Fibroblast of mammary gland (primary cell): ENCODE results near the gene KIFAP3.

Experiments used
- DNase-seq: peaks from one replicate; pipeline ENCODE4 v3.0.0-alpha.2; 2010; ENCODE audit warnings: low read depth
- H3K4me3 ChIP-seq: 2 replicates; pipeline ENCODE4 v1.5.1; 2011; ENCODE audit warnings: low read depth, mild to moderate bottlenecking, low read length, moderate library complexity; ENCODE audit not compliant: control insufficient read depth
- TF ChIP-seq, protein P1 (sequence below): conservative IDR thresholded peaks from 2 replicates; pipeline ENCODE4 v1.5.1; 2011; ENCODE audit warnings: low read depth, low read length, inconsistent platforms; ENCODE audit not compliant: control insufficient read depth, insufficient read depth

Gene KIFAP3

DNA sequence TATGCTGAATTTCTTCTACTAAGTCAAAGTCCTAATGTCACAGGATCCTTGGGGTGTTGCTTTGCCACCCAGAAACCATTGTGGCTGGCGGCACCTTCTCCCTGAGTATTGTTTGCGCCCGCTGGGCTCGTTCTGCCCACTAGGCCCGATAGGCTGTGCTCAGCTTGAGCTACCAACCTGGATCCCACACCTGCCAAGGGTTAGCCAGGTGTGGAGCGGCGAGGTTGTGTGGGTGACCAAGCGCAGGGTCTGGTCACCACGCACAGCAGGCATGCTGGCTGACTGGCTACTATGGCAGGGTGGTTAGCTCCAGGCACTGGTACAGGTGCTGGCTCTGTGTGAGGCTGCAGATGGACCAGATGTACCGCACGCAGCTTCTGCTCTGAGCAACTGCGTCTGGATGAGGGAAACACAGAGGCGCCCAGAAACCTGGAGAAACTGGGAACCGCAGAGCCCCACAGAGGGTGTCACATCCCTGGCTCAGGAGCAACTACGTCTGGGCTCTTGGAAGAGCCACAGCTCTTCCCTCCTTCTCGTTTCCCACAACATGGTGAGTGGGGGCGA lies 130.4 kb downstream of the KIFAP3 start:
- TF ChIP-seq, protein P1, sequence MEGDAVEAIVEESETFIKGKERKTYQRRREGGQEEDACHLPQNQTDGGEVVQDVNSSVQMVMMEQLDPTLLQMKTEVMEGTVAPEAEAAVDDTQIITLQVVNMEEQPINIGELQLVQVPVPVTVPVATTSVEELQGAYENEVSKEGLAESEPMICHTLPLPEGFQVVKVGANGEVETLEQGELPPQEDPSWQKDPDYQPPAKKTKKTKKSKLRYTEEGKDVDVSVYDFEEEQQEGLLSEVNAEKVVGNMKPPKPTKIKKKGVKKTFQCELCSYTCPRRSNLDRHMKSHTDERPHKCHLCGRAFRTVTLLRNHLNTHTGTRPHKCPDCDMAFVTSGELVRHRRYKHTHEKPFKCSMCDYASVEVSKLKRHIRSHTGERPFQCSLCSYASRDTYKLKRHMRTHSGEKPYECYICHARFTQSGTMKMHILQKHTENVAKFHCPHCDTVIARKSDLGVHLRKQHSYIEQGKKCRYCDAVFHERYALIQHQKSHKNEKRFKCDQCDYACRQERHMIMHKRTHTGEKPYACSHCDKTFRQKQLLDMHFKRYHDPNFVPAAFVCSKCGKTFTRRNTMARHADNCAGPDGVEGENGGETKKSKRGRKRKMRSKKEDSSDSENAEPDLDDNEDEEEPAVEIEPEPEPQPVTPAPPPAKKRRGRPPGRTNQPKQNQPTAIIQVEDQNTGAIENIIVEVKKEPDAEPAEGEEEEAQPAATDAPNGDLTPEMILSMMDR, result no peak
- DNase-seq, result no peak
- H3K4me3 ChIP-seq, result no peak overlapping the region

- no peak overlapping the region for H3K4me3 ChIP-seq
- TF ChIP-seq, protein P1, result no peak
- DNase-seq, result peak; percentile 45
These were observed 132.3 kb downstream of the KIFAP3 start for GRCh38 chr1:169941982-169942830.

- peak; percentile 39 for DNase-seq
- TF ChIP-seq, protein P1, result no peak
These were observed 140.3 kb downstream of the KIFAP3 start for GRCh38 chr1:169933984-169934725.

DNA sequence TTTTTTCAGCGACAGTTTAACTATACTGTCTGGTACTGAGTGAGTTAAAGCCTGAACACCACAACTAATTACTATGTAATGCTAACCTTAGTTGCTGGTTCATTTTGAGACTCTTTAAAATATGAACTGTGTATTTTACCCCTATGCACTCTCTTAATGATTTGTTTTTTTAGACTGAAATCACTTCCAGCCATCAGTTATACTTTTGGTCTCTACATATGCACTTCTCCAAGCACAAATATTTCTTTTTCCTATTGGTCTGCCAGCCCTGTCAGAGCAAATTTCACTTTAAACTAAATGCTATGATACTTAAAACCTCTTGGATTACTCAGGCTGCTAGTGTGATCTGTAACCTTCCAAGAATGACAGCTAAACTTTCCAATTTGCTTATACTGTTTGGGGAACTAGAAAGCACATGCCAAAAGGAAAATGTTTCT lies 142.7 kb downstream of the KIFAP3 start:
- TF ChIP-seq, protein P1, result no peak
- peak; percentile 21 for DNase-seq

More at GRCh38 chr1:169933984-169934725, 140.3 kb downstream of the KIFAP3 start:
- no peak overlapping the region for H3K4me3 ChIP-seq

DNA sequence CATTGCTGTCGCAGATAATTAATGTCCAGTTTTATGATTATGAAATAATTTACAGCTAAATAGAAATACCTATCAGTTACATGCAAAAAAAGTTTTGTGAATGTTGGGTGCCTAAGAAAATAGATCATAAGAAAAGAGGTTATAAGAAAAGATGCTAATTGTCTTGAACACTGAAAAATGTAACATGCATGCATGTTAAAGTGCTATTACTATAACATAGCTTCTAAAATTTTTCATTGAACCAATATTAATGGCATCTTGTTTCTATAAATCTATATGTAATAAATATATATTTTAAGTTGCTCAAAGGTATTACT lies 145.3 kb downstream of the KIFAP3 start:
- H3K4me3 ChIP-seq, result no peak overlapping the region
- TF ChIP-seq, protein P1, result no peak
- no peak for DNase-seq

More for the DNA sequence above, 142.7 kb downstream of the KIFAP3 start:
- H3K4me3 ChIP-seq, result no peak overlapping the region

DNA sequence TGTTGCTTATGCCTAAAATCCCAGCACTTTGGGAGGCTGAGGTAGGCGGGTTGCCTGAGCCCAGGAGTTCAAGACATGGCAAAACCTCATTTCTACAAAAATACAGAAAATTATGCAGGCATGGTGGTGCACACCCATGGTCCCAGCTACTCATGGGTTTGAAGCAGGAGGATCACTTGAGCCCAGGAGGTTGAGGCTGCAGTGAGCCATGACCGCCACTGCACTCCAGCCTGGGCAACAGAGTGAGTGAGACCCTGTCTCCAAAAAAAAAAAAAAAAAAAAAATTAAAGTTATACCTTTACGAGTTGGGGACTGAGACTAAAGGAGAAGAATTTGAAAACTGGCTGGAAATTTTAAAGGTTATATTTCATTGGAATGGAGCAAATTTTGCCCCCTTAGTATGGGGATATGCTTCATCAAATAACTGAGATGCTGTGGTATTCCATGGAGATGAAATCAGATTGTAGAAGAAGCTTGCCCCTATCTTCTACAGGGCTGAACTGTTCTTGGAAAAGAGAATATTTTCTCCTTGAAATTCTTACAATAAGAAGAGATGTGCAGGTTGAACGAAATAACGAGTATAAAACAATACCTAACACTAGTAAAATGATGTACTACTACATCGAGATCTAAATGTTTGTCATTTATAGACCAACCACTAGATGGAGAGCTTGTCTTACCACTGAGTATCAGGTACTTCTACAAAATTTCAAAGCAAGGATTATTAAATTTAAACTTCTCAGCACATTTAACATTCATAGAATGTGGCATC lies 145.9 kb downstream of the KIFAP3 start:
- TF ChIP-seq, protein P1, result peak; percentile 73
- DNase-seq, result peak; percentile 76
- H3K4me3 ChIP-seq, result no peak overlapping the region
